Activated CD8-positive, alpha-beta memory T cell treated with anti-CD3 and anti-CD28 coated beads for 24 hours (primary cell): ENCODE results near the gene LDLRAD4.

ENCODE experiments used
- DNase-seq: peaks from one replicate; pipeline ENCODE4 v3.0.0-alpha.2; 2020

LDLRAD4 gene

GRCh38 chr18:13525381-13526029 lies 306.9 kb downstream of the LDLRAD4 start:
- no peak for DNase-seq

GRCh38 chr18:13526519-13526918 lies 308.0 kb downstream of the LDLRAD4 start:
- no peak for DNase-seq

- peak; percentile 51 for DNase-seq
Measured at GRCh38 chr18:13527256-13527655, 308.7 kb downstream of the LDLRAD4 start.

GRCh38 chr18:13527730-13528129 lies 309.2 kb downstream of the LDLRAD4 start:
- DNase-seq, result no peak

- no peak for DNase-seq
Measured at GRCh38 chr18:13528739-13529392, 310.3 kb downstream of the LDLRAD4 start.

GRCh38 chr18:13530033-13530878 lies 311.7 kb downstream of the LDLRAD4 start:
- no peak for DNase-seq

- no peak for DNase-seq
Measured at GRCh38 chr18:13530879-13531387, 312.4 kb downstream of the LDLRAD4 start.

GRCh38 chr18:13531681-13532325 lies 313.2 kb downstream of the LDLRAD4 start:
- no peak for DNase-seq

GRCh38 chr18:13532406-13533075 lies 314.0 kb downstream of the LDLRAD4 start:
- DNase-seq, result peak; percentile 44

- peak; percentile 33 for DNase-seq
Measured at GRCh38 chr18:13534631-13535030, 316.1 kb downstream of the LDLRAD4 start.

GRCh38 chr18:13536578-13536977 lies 318.0 kb downstream of the LDLRAD4 start:
- no peak for DNase-seq

GRCh38 chr18:13537022-13537780 lies 318.6 kb downstream of the LDLRAD4 start:
- DNase-seq, result peak; percentile 19

- DNase-seq, result peak; percentile 49
Measured at GRCh38 chr18:13538630-13539029, 320.1 kb downstream of the LDLRAD4 start.

- DNase-seq, result peak; percentile 57
Measured at GRCh38 chr18:13539050-13539449, 320.5 kb downstream of the LDLRAD4 start.

GRCh38 chr18:13539843-13540476 lies 321.4 kb downstream of the LDLRAD4 start:
- DNase-seq, result peak; percentile 43

GRCh38 chr18:13540477-13541182 lies 322.1 kb downstream of the LDLRAD4 start:
- peak; percentile 70 for DNase-seq

GRCh38 chr18:13541621-13542519 lies 323.3 kb downstream of the LDLRAD4 start:
- peak; percentile 48 for DNase-seq

- DNase-seq, result peak; percentile 44
Measured at GRCh38 chr18:13542520-13542847, 323.9 kb downstream of the LDLRAD4 start.

GRCh38 chr18:13543144-13543543 lies 324.6 kb downstream of the LDLRAD4 start:
- peak; percentile 37 for DNase-seq
